GM08714 (cell line): ENCODE measurements around the gene CEP120.

ENCODE experiments used
- H3K4me3 ChIP-seq: fragments of 200-500 bp; sonication (Bioruptor generic); 2 replicates; pipeline ENCODE4 v1.5.1; 2014; ENCODE audit warnings: mild to moderate bottlenecking, low read length, inconsistent platforms
- ZNF274 ChIP-seq: IDR thresholded peaks from 2 replicates; pipeline ENCODE4 v1.6.1; 2012; ENCODE audit warnings: mild to moderate bottlenecking, low read depth, low read length

CEP120 gene

DNA sequence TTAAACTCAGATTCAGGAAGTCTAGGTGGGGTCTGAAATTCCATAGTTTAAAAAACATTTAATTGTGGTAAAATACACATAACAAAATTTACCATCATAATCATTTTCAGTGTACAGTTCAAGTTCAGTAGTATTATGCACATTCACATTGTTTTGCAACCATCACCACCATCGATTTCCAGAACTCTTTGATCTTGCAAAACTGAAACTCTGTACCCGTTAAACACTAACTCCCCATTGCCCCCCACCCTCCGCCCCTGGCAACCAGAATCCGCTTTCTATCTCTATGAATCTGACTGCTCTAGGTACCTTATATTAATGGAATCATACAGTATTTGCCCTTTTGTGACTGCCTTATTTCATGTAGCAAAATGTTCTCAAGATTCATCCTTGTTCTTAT lies 117.5 kb downstream of the CEP120 start:
- no peak overlapping the region for H3K4me3 ChIP-seq
- TF ChIP-seq ZNF274 = no peak

DNA sequence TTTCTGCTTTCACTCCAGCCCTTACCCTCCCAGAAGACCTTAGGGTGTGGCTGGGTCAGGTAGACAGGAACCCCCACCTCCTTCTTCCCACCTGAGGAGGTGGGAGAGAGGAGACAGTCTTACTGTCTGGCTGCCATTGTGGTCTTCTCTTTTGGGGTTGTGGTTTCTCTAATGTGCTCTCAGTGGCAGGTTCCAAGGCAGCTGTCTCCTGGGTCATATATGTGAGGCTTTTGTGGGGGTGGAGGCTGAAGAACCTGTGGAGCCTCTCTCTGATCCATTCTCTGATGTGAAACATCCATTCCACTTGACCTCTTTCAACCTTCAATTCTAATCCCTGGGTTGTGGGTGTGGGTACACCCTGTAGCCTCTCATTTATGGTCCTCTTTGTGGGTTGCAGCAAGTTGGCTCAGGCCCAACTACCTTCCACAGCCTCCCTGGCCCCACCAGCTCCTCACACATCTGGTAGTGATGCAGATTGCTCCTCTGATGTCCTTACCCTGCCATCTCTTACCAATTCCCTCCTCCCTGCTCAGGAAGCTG lies 118.4 kb downstream of the CEP120 start:
- no peak overlapping the region for H3K4me3 ChIP-seq
- no peak for TF ChIP-seq ZNF274

DNA sequence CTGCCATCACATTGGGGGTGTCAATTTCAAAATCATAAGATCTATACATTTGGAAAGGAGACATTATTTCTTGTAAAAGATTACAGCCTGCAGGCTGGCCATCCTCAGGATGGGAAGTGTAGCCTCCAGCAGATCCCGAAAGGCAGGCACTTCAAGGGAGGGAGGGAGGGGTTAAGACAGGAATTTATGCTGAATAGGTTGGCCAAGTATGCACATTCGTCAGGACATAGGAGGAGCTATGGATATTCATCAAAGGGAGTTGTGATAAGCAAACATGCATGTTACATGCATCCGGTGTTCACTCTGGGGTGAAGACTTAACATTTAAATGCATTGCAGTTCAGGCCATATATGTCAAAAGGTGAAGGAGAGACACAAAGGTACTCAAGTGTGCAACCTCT lies 119.4 kb downstream of the CEP120 start:
- no peak for TF ChIP-seq ZNF274
- H3K4me3 ChIP-seq = no peak overlapping the region

DNA sequence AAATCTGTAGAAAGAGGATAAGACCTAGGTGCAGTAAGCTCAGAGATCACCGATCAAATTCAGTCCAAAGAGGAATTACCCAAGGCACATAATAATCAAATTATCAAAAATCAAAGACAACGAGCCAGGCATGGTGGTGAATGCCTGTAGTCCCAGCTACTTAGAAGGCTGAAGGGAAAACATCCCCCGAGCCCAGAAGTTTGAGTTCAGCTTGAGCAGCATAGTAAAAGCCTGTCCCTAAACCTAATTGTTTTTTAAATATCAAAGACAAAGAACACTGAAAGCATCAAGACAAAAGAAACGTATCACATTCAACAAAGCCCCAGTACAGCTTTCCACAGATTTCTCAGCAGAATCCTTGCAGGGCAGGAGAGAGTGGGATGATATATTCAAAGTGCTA lies 122.9 kb downstream of the CEP120 start:
- H3K4me3 ChIP-seq = no peak overlapping the region
- TF ChIP-seq ZNF274 = no peak

DNA sequence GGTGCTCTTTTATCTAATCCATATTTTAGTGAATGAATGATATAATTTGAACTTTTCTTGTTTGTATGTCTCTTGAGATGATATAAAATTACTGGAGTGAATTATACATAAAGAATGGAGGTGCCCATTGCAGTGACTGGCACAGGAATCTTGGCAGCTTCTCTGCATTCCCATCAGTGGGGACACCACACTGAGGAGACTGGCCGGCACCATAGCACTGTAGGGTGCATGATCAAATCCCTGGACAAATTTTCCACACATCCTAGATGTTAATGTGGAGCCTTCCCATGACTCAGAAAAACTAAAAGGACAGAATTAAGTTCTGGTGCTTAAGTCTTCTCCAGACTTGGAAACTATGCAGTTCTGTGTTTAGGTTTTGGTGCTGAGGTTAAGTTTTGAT lies 124.1 kb downstream of the CEP120 start:
- TF ChIP-seq ZNF274 = no peak
- H3K4me3 ChIP-seq = no peak overlapping the region

DNA sequence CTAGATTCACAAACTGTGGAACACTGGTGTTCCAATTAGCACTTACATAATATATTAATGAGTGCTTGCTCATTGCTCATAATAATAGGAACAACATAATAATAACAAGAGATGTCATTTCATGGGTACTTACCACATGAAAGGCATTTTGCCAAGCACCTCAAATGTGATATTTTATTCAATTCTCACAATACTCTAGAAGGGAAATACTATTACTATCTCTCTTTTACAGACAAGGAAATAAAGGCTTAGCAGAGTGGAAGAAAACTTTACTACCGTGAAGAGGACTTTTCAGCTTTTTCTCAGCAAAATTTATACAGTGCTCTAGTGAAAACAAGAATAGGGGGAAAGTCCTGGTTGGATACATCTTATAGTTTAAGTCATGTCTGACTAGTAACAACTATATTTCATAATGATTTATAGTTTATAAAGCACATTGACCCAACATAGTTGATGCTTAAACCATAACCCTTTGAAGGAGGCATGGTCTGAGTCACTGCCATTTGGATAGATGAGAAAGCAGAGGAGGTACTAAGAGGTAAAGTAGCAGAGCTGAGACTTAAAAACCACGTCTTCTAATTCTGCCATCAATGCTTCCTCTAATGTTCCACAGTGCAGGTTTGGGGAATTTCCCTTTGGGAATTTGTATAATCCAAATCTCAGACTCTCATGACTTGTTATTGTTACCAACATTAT lies 124.7 kb downstream of the CEP120 start:
- TF ChIP-seq ZNF274 = no peak
- no peak overlapping the region for H3K4me3 ChIP-seq

DNA sequence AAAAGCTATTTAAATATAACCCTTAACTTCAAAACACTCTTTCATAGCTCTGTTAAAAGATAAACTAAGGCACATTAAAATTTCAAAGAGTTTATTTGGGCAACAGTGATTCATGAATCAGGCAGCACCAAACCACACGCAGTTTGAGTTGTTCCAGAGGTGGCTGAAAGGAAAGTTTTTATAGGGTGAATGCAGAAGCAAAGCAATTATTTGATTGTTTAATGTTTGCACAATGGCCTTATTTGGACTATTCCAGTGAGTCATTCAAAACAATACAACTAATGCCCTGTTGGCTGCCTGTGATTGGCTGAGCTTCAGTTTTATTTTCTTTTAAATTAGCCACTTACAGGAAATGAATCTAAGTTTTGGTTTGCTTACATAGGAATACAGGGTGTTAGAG lies 125.3 kb downstream of the CEP120 start:
- no peak for TF ChIP-seq ZNF274
- no peak overlapping the region for H3K4me3 ChIP-seq

DNA sequence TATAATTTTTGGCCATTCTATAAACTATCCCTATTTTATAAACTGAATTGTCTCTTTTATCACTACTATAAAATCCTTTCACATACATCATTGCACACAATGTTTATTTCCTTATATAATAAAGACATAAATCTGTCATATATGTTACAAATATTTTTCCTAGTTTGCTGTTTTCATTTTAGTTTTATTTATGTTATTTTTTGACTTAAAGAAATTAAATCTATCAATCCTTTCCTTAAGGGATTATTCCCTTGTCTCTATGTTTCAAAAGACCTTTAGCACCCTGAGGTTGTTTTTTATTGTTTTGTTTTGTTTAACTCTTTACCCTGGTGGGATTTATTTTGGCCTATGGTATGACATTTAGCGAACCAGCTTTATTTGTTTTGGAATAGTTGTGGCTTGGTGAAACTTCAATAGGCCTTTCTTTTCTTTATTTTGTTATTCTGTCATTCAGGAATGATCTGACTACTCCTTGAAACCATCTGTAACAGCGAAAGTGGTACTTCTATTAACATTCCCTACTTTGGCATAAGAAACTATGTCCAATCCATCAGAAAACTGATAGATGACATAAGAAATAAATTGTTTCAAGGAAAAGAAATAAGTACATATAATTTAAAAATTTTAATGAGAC lies 125.9 kb downstream of the CEP120 start:
- TF ChIP-seq ZNF274 = no peak
- no peak overlapping the region for H3K4me3 ChIP-seq
